H1 (cell line): ENCODE results near the gene IFI27L1. TPM values are rescaled to one million over a fixed set of nuclear protein-coding genes. Genes with fewer than 3 reads are reported as not detected.

Experiments used
- CTCF ChIA-PET: fragments of 300-600 bp; sonication (Branson Sonifier 250); formaldehyde crosslinking; loops from one replicate; lab custom pipeline; 2021; ENCODE audit not compliant: partially characterized antibody; lab: Charles Lee
- POLR2A ChIA-PET: fragments of 300-600 bp; sonication (Branson Sonifier 250); formaldehyde crosslinking; loops from one replicate; lab custom pipeline; 2021; ENCODE audit warnings: inconsistent platforms; ENCODE audit not compliant: partially characterized antibody; lab: Charles Lee
- DNase-seq, 2 experiments: peaks; one replicate each; pipeline versions ENCODE4 v3.0.0 to v3.0.0-alpha.2; 2010 to 2022; ENCODE audit warnings: low spot score in 2 of 2, low read depth in 1 of 2, mixed read lengths in 1 of 2
- FAIRE-seq: peaks from 2 replicates; lab custom pipeline; 2011; peaks lifted over from hg19 to GRCh38; lab: Jason Lieb, UNC
- H2AFZ ChIP-seq: 2 replicates; pipeline ENCODE4 v1.8.1; 2012; ENCODE audit warnings: low read length, inconsistent platforms
- H2AK5ac ChIP-seq: 2 replicates; pipeline ENCODE4 v1.6.1; 2013; ENCODE audit warnings: low read depth, low read length
- H2BK120ac ChIP-seq: replicated peaks from 2 replicates; pipeline ENCODE3; 2013; ENCODE audit warnings: low read depth, low read length, inconsistent platforms
- H2BK12ac ChIP-seq: 2 replicates; pipeline ENCODE4 v1.6.1; 2013; ENCODE audit warnings: low read depth, low read length
- H2BK15ac ChIP-seq: 2 replicates; pipeline ENCODE4 v1.6.1; 2013; ENCODE audit warnings: low read length
- H2BK20ac ChIP-seq: 2 replicates; pipeline ENCODE4 v1.6.1; 2013; ENCODE audit warnings: low read length
- H2BK5ac ChIP-seq: 2 replicates; pipeline ENCODE4 v1.6.1; 2013; ENCODE audit warnings: low read depth, low read length
- H3K14ac ChIP-seq: 2 replicates; pipeline ENCODE4 v1.6.1; 2013; ENCODE audit warnings: inconsistent platforms; ENCODE audit not compliant: insufficient read length
- H3K18ac ChIP-seq: 2 replicates; pipeline ENCODE4 v1.6.1; 2013; ENCODE audit warnings: low read length; ENCODE audit errors: extremely low read depth
- H3K23ac ChIP-seq: 2 replicates; pipeline ENCODE4 v1.6.1; 2013; ENCODE audit warnings: inconsistent platforms; ENCODE audit not compliant: insufficient read length
- H3K23me2 ChIP-seq: 2 replicates; pipeline ENCODE4 v1.6.1; 2013; ENCODE audit warnings: low read depth, low read length
- H3K27ac ChIP-seq: 2 replicates; pipeline ENCODE4 v1.6.1; 2011; ENCODE audit warnings: low read depth, low read length, inconsistent platforms
- H3K27me3 ChIP-seq, 4 experiments: replicated peaks in 1 of 4; 1 replicate in 1 of 4; 2 replicates in 3 of 4; pipeline versions ENCODE4 v1.6.1 to v1.8.1; 2011 to 2013; ENCODE audit warnings: low read length in 3 of 4, mild to moderate bottlenecking in 3 of 4, inconsistent platforms in 2 of 4, mixed read lengths in 2 of 4, moderate library complexity in 1 of 4; ENCODE audit not compliant: control insufficient read depth in 3 of 4, insufficient read depth in 3 of 4; ENCODE audit errors: extremely low read depth in 1 of 4
- H3K36me3 ChIP-seq, 4 experiments: 2 replicates each; pipeline versions ENCODE4 v1.6.1 to v1.8.1; 2011 to 2013; ENCODE audit warnings: mild to moderate bottlenecking in 4 of 4, low read length in 3 of 4, moderate library complexity in 2 of 4, control low read depth in 1 of 4, inconsistent platforms in 1 of 4; ENCODE audit not compliant: insufficient read depth in 4 of 4, control insufficient read depth in 2 of 4
- H3K4ac ChIP-seq: replicated peaks from 2 replicates; pipeline ENCODE3; 2013; ENCODE audit warnings: low read length, low read depth, mixed read lengths, inconsistent platforms; ENCODE audit not compliant: insufficient read length
- H3K4me1 ChIP-seq, 4 experiments: replicated peaks in 1 of 4; 1 replicate in 1 of 4; 2 replicates in 3 of 4; pipeline versions ENCODE4 v1.6.1 to v1.8.1; 2011 to 2013; ENCODE audit warnings: low read length in 3 of 4, inconsistent platforms in 2 of 4, mixed read lengths in 1 of 4; ENCODE audit not compliant: insufficient read depth in 4 of 4, control insufficient read depth in 3 of 4
- H3K4me2 ChIP-seq, 2 experiments: 2 replicates each; pipeline versions ENCODE4 v1.6.1 to v1.8.1; 2011 to 2013; ENCODE audit warnings: low read depth in 2 of 2, low read length in 2 of 2, control low read depth in 1 of 2, inconsistent platforms in 1 of 2, mild to moderate bottlenecking in 1 of 2; ENCODE audit not compliant: insufficient read depth in 1 of 2
- H3K4me3 ChIP-seq, 4 experiments: fragments of 200-600, 300-600 bp in 1 of 4; sonication (generic), shearing (Covaris generic), sonication (Bioruptor Twin) in 1 of 4; 2 replicates each; pipeline versions ENCODE4 v1.5.1 to v1.8.1; 2011 to 2016; ENCODE audit warnings: low read length in 4 of 4, low read depth in 3 of 4, control low read depth in 2 of 4, inconsistent platforms in 2 of 4, mild to moderate bottlenecking in 2 of 4, mixed read lengths in 1 of 4, moderate library complexity in 1 of 4; ENCODE audit not compliant: insufficient read depth in 2 of 4; ENCODE audit errors: extremely low read depth in 1 of 4
- H3K56ac ChIP-seq: replicated peaks from 2 replicates; pipeline ENCODE3; 2013; ENCODE audit warnings: low read depth, mild to moderate bottlenecking, mixed read lengths, low read length, inconsistent platforms; ENCODE audit not compliant: insufficient read length
- H3K79me1 ChIP-seq: 2 replicates; pipeline ENCODE4 v1.6.1; 2013; ENCODE audit warnings: low read depth, low read length, control low read depth
- H3K79me2 ChIP-seq, 2 experiments: 2 replicates each; pipeline versions ENCODE4 v1.6.1 to v1.8.1; 2012 to 2013; ENCODE audit warnings: low read length in 2 of 2, mild to moderate bottlenecking in 2 of 2, inconsistent platforms in 1 of 2; ENCODE audit not compliant: insufficient read depth in 2 of 2, control insufficient read depth in 1 of 2
- H3K9ac ChIP-seq, 4 experiments: replicated peaks in 1 of 4; 1 replicate in 1 of 4; 2 replicates in 3 of 4; pipeline versions ENCODE4 v1.6.1 to v1.8.1; 2011 to 2013; ENCODE audit warnings: low read depth in 3 of 4, low read length in 3 of 4, control low read depth in 2 of 4, mild to moderate bottlenecking in 2 of 4, moderate library complexity in 2 of 4, inconsistent platforms in 1 of 4; ENCODE audit errors: extremely low read depth in 1 of 4
- H3K9me3 ChIP-seq, 2 experiments: 2 replicates each; pipeline versions ENCODE4 v1.6.1 to v1.8.1; 2012 to 2013; ENCODE audit warnings: mild to moderate bottlenecking in 2 of 2, moderate library complexity in 2 of 2, control low read depth in 1 of 2, inconsistent platforms in 1 of 2, low read depth in 1 of 2, low read length in 1 of 2, mixed read lengths in 1 of 2; ENCODE audit not compliant: insufficient read depth in 2 of 2
- H4K20me1 ChIP-seq, 2 experiments: replicated peaks in 1 of 2; 2 replicates each; pipeline versions ENCODE3 to v1.8.1; 2011 to 2013; ENCODE audit warnings: inconsistent platforms in 2 of 2, low read length in 2 of 2, mild to moderate bottlenecking in 1 of 2; ENCODE audit not compliant: insufficient read depth in 2 of 2, control insufficient read depth in 1 of 2
- H4K5ac ChIP-seq: 2 replicates; pipeline ENCODE4 v1.6.1; 2013; ENCODE audit warnings: low read length, low read depth, mixed read lengths, inconsistent platforms; ENCODE audit not compliant: insufficient read length
- H4K8ac ChIP-seq: 2 replicates; pipeline ENCODE4 v1.8.0; 2013; ENCODE audit warnings: mild to moderate bottlenecking, moderate library complexity, low read length, inconsistent platforms; ENCODE audit not compliant: insufficient read depth; ENCODE audit errors: extremely low read depth
- H4K91ac ChIP-seq: replicated peaks from 2 replicates; pipeline ENCODE3; 2013; ENCODE audit warnings: low read length, mixed read lengths, inconsistent platforms; ENCODE audit not compliant: insufficient read length
- GABPA ChIP-seq: IDR thresholded peaks from 2 replicates; pipeline ENCODE4 v1.6.1; 2011; ENCODE audit warnings: mild to moderate bottlenecking, low read length, moderate library complexity, borderline replicate concordance; ENCODE audit not compliant: insufficient read depth
- HDAC2 ChIP-seq, 2 experiments: fragments of 300-600 bp in 1 of 2; sonication (generic) in 1 of 2; IDR thresholded peaks; 2 replicates each; pipeline ENCODE4 v1.6.1; 2011 to 2012; ENCODE audit warnings: low read depth in 2 of 2, low read length in 2 of 2, mild to moderate bottlenecking in 2 of 2, moderate library complexity in 2 of 2, borderline replicate concordance in 1 of 2, inconsistent platforms in 1 of 2
- JUND ChIP-seq: IDR thresholded peaks from 2 replicates; pipeline ENCODE4 v1.6.1; 2011; ENCODE audit warnings: mild to moderate bottlenecking, improper control_type of control experiment, low read length
- NRF1 ChIP-seq: IDR thresholded peaks from 2 replicates; pipeline ENCODE4 v1.6.1; 2011; ENCODE audit warnings: mild to moderate bottlenecking, low read depth, low read length, improper control_type of control experiment
- POU5F1 ChIP-seq: IDR thresholded peaks from 2 replicates; pipeline ENCODE4 v1.6.1; 2011; ENCODE audit warnings: low read depth, mild to moderate bottlenecking, low read length, moderate library complexity
- WGBS, 2 experiments: shearing (Covaris generic) in 1 of 2; methylation state at CpG; one replicate each; pipeline versions ENCODE4 v1.1.6 to v1.1.7; 2013 to 2015; ENCODE audit warnings: low lambda C conversion rate in 2 of 2, mixed read lengths in 2 of 2, inconsistent platforms in 1 of 2, low coverage in 1 of 2, missing lambda C conversion rate in 1 of 2; ENCODE audit not compliant: insufficient replicate concordance in 2 of 2, insufficient coverage in 1 of 2, insufficient read length in 1 of 2; ENCODE audit errors: extremely low coverage in 1 of 2, missing lambda C conversion rate in 1 of 2; 5-methylcytosine and 5-hydroxymethylcytosine counted together
- polyA plus RNA-seq, 7 experiments: library from polyadenylated mRNA; depleted of rRNA in 3 of 7; stranded (reverse) in 5 of 7; unstranded in 2 of 7; fragments of >200 nt in 5 of 7; fragments of 200-250 nt in 2 of 7; gene quantifications; 1 replicate in 5 of 7; 2 replicates in 1 of 7; 4 replicates in 1 of 7; pipeline versions ENCODE4 v1.2.1 to v1.2.3, GENCODE V29; 2011 to 2013; ENCODE audit warnings: missing spikeins in 2 of 7, mixed read lengths in 2 of 7
- total RNA-seq: library from RNA; stranded (reverse); fragmentation: NEBNext Ultra II Directional; extraction: Animal tissue kit (Norgen Biotek cat#: 25700); gene quantifications from 2 replicates; pipeline ENCODE4 v1.2.1, GENCODE V29; 2021

IFI27L1 gene
- total and polyA plus RNA-seq, 2 of the 8 experiments (the other 6 are each of a cell fraction or from before 2014, with no cell fraction given) = 21.2 to 30.5 TPM

DNA sequence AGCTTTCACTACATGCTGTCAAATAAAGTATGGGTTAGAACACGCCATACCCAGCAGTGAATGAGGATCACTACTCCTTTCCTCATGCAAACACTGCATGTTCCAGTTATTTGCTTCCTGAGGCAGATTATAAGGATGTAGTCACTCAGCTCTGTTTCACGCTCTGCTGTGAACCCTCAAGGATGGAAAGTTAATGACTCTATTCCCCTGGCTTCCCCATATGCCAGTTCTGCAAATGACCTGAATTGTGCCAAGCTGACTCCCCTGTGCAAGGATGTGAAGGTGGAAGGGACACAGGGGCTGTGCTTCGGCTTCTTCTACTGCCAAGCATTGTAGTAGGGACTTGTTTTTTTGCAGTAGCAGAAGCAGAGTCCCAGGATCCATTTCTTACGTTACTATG lies 6.8 kb downstream of the IFI27L1 start:
- no peaks in the 10 kb centered on the region for H3K27me3 ChIP-seq
- no peak overlapping the region for H2AK5ac ChIP-seq
- no peak overlapping the region for H3K4ac ChIP-seq
- H3K23me2 ChIP-seq = no peaks in the 10 kb centered on the region
- FAIRE-seq (no peak), DNase-seq (no peak)
- no peak overlapping the region for H2BK12ac ChIP-seq
- ChIA-PET POLR2A (no interaction called here), CTCF (interaction anchor here (0.6 to 1.4 kb wide), 3 partner anchors 16 to 55 kb away, joined by 3 to 5 read pairs (median 4); no protein-coding TSS in a partner anchor)
- H2BK15ac ChIP-seq = no peak overlapping the region
- H2BK5ac ChIP-seq = no peak overlapping the region
- TF ChIP-seq JUND (no peak), NRF1 (no peak), GABPA (no peak), HDAC2 (IDR thresholded peaks at IDR 0.05; ENCODE audit: borderline replicate concordance in 1 of 2, low read depth in 2 of 2, low read length in 2 of 2) (no peak), POU5F1 (no peak)
- no peaks in the 10 kb centered on the region for H3K36me3 ChIP-seq
- no peak overlapping the region for H2AFZ ChIP-seq
- H3K56ac ChIP-seq = no peak overlapping the region
- no peaks in the 10 kb centered on the region for H3K79me2 ChIP-seq
- H4K91ac ChIP-seq = no peak overlapping the region
- no peaks in the 10 kb centered on the region for H3K79me1 ChIP-seq
- H3K9ac ChIP-seq = no peak overlapping the region
- no peak overlapping the region for H3K4me3 ChIP-seq
- no peak overlapping the region for H3K27ac ChIP-seq
- no peak overlapping the region for H3K4me2 ChIP-seq
- H4K5ac ChIP-seq = no peak overlapping the region
- no peak overlapping the region for H3K23ac ChIP-seq
- no peak overlapping the region for H4K8ac ChIP-seq
- no peak overlapping the region for H3K18ac ChIP-seq
- no peak overlapping the region for H3K14ac ChIP-seq
- H2BK20ac ChIP-seq = no peak overlapping the region
- 88% methylated on average over 4 of the region's 4 CpGs; no CpG with 5 or more reads in 1 of the 2 experiments for WGBS, 2 experiments
- H4K20me1 ChIP-seq = no peaks in the 10 kb centered on the region
- H3K9me3 ChIP-seq = no peaks in the 10 kb centered on the region
- H3K4me1 ChIP-seq = no peaks in the 10 kb centered on the region
- no peak overlapping the region for H2BK120ac ChIP-seq
